NCI-H2171 treated with DMSO at 0.1 percent for 48 hours (cell line): ENCODE data around the gene KIFBP.
"Not testable (repeated sequence)": the region's sequence is repeated elsewhere in the genome, so short reads cannot be mapped to it uniquely, and the experiment has no call there.

Experiments
- DNase-seq: peaks from one replicate; lab custom pipeline; 2025; lab: John Stamatoyannopoulos, UW

KIFBP gene

GRCh38 chr10:69005704-69006485, 17.3 kb downstream of the KIFBP start:
- no peak for DNase-seq

- no peak for DNase-seq
Measured at GRCh38 chr10:69007260-69007659, 18.7 kb downstream of the KIFBP start.

GRCh38 chr10:69009360-69009759, 20.8 kb downstream of the KIFBP start:
- no peak for DNase-seq

GRCh38 chr10:69010151-69010640, 21.6 kb downstream of the KIFBP start:
- DNase-seq, result no peak

GRCh38 chr10:69012778-69013177, 24.2 kb downstream of the KIFBP start:
- DNase-seq, result not testable (repeated sequence)

GRCh38 chr10:69014171-69014570, 25.6 kb downstream of the KIFBP start:
- DNase-seq, result no peak

- no peak for DNase-seq
Measured at GRCh38 chr10:69018613-69019012, 30.0 kb downstream of the KIFBP start.

GRCh38 chr10:69022611-69023010, 34.0 kb downstream of the KIFBP start:
- DNase-seq, result no peak

GRCh38 chr10:69025370-69025896, 36.8 kb downstream of the KIFBP start:
- DNase-seq, result no peak

GRCh38 chr10:69033256-69033655, 44.7 kb downstream of the KIFBP start:
- DNase-seq, result no peak

GRCh38 chr10:69037489-69037888, 48.9 kb downstream of the KIFBP start:
- no peak for DNase-seq

- not testable (repeated sequence) for DNase-seq
Measured at GRCh38 chr10:69040904-69041303, 52.3 kb downstream of the KIFBP start.

- DNase-seq, result no peak
Measured at GRCh38 chr10:69042417-69042816, 53.8 kb downstream of the KIFBP start.

GRCh38 chr10:69042838-69043237, 54.2 kb downstream of the KIFBP start:
- DNase-seq, result no peak

- no peak for DNase-seq
Measured at GRCh38 chr10:69043931-69044531, 55.4 kb downstream of the KIFBP start.

- DNase-seq, result no peak
Measured at GRCh38 chr10:69044546-69044945, 55.9 kb downstream of the KIFBP start.

- no peak for DNase-seq
Measured at GRCh38 chr10:69045441-69046300, 57.1 kb downstream of the KIFBP start.

- no peak for DNase-seq
Measured at GRCh38 chr10:69047111-69047832, 58.7 kb downstream of the KIFBP start.

- no peak for DNase-seq
Measured at GRCh38 chr10:69048103-69048502, 59.5 kb downstream of the KIFBP start.

GRCh38 chr10:69049566-69049961, 61.0 kb downstream of the KIFBP start:
- no peak for DNase-seq

- no peak for DNase-seq
Measured at GRCh38 chr10:69051303-69051702, 62.7 kb downstream of the KIFBP start.
